Thyroid gland (tissue), 4 donors: ENCODE results near the gene SHISA9. TPM values are rescaled to one million over a fixed set of nuclear protein-coding genes. Genes with fewer than 3 reads are reported as not detected.

Experiments
- DNase-seq, 2 donors: peaks; one replicate each; pipeline ENCODE4 v3.0.0-alpha.2; 2019
- H3K27ac ChIP-seq, 3 donors: fragments of 200-600 bp; sonication (generic); 1 replicate in 2 of 3; 2 replicates in 1 of 3; pipeline ENCODE4 v1.5.1; 2016 to 2019; ENCODE audit warnings: mild to moderate bottlenecking in 1 of 3, moderate library complexity in 1 of 3
- H3K27me3 ChIP-seq: fragments of 200-600 bp; sonication (generic); one replicate; pipeline ENCODE4 v1.5.1; 2019
- H3K36me3 ChIP-seq, 2 donors: fragments of 200-600 bp; sonication (generic); one replicate each; pipeline ENCODE4 v1.5.1; 2016 to 2019
- H3K4me1 ChIP-seq, 2 donors: fragments of 200-600 bp; sonication (generic); one replicate each; pipeline ENCODE4 v1.5.1; 2017 to 2019
- H3K4me3 ChIP-seq, 3 donors: fragments of 200-600 bp; sonication (generic); replicated peaks in 1 of 3; 1 replicate in 2 of 3; 2 replicates in 1 of 3; pipeline ENCODE4 v1.5.1; 2016; ENCODE audit warnings: mild to moderate bottlenecking in 1 of 3
- H3K9me3 ChIP-seq: fragments of 200-600 bp; sonication (generic); one replicate; pipeline ENCODE4 v1.5.1; 2017
- CTCF ChIP-seq, 6 experiments: fragments of 200-600 bp in 3 of 6; fragments of 450-650 bp in 3 of 6; sonication (generic) in 3 of 6; IDR thresholded peaks; one replicate each; pipeline ENCODE4 v1.5.1; 2016 to 2019; ENCODE audit warnings: antibody characterized with exemption in 6 of 6, mild to moderate bottlenecking in 2 of 6, inconsistent platforms in 1 of 6, moderate library complexity in 1 of 6
- POLR2A ChIP-seq, 2 donors: fragments of 450-650 bp; IDR thresholded peaks; one replicate each; pipeline ENCODE4 v1.6.1; 2017; ENCODE audit warnings: antibody characterized with exemption in 2 of 2, mild to moderate bottlenecking in 2 of 2, moderate library complexity in 1 of 2
- WGBS, 2 donors: methylation state at CpG; one replicate each; pipeline ENCODE4 v1.1.5; 2017; 5-methylcytosine and 5-hydroxymethylcytosine counted together
- intact Hi-C: fragments of 100-400 bp; cut with DNase I; formaldehyde crosslinking; loops from one replicate; pipeline ENCODE4 v1.15.1; 2023
- total RNA-seq, 4 donors: library from RNA; depleted of rRNA; stranded (reverse); fragments of >200 nt; gene quantifications; one replicate each; pipeline ENCODE4 v1.2.3, GENCODE V29; 2016

The SHISA9 gene
- total RNA-seq, 4 donors from 2014 or later = 0.11 to 0.34 (median 0.28) TPM

DNA sequence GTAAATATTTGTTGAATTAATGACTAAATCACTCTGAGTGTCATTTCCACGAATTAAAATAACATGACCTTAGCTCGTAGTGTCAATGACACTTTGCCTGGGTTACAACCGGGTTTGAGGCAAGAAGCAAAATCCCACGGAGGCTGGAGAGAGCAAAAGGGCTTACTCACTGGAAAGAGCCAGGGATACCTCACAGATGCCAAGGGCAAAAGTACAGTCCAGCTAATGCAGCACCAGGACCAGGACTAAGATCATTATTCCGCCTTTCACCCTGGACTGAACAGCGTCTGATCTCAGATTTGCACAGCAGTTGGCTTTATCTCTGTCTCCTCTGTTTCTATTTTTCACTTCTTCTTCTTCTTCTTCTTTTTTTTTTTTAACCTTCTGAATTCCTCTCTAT lies 175.5 kb downstream of the SHISA9 start:
- intact Hi-C loops = no loop called here

GRCh38 chr16:13077816-13078215 lies 176.4 kb downstream of the SHISA9 start:
- Histone ChIP-seq H3K36me3 (no peaks in the 10 kb centered on the region), H3K27me3 (no peaks in the 10 kb centered on the region), H3K4me1 (no peaks in the 10 kb centered on the region), H3K4me3 (no peak overlapping the region), H3K27ac (no peak overlapping the region), H3K9me3 (no peaks in the 10 kb centered on the region)
- TF ChIP-seq POLR2A (IDR thresholded peaks at IDR 0.05) (no peak), CTCF (IDR thresholded peaks at IDR 0.05) (no peak)
- 77 to 86% methylated on average over 1 of the region's 1 CpG for WGBS, 2 donors
- intact Hi-C loops = no loop called here
- no peak for DNase-seq

More for the DNA sequence above, 175.5 kb downstream of the SHISA9 start:
- no peak for TF ChIP-seq POLR2A (IDR thresholded peaks at IDR 0.05)
- TF ChIP-seq CTCF (IDR thresholded peaks at IDR 0.05) = no peak
- no peak overlapping the region for H3K4me3 ChIP-seq
- DNase-seq = no peak
- no peaks in the 10 kb centered on the region for H3K27me3 ChIP-seq
- H3K4me1 ChIP-seq = no peaks in the 10 kb centered on the region
- H3K9me3 ChIP-seq = no peaks in the 10 kb centered on the region
- 64 to 69% methylated on average over 6 of the region's 6 CpGs for WGBS, 2 donors
- H3K36me3 ChIP-seq = no peaks in the 10 kb centered on the region
- H3K27ac ChIP-seq = no peak overlapping the region

GRCh38 chr16:13080531-13080930 lies 179.1 kb downstream of the SHISA9 start:
- Histone ChIP-seq H3K27me3 (no peaks in the 10 kb centered on the region), H3K27ac (no peak overlapping the region), H3K4me1 (no peaks in the 10 kb centered on the region), H3K4me3 (no peak overlapping the region), H3K9me3 (no peaks in the 10 kb centered on the region), H3K36me3 (no peaks in the 10 kb centered on the region)
- TF ChIP-seq CTCF (IDR thresholded peaks at IDR 0.05) (no peak), POLR2A (IDR thresholded peaks at IDR 0.05) (no peak)
- intact Hi-C loops = no loop called here
- no peak for DNase-seq
- 91 to 92% methylated on average over 3 of the region's 3 CpGs for WGBS, 2 donors

DNA sequence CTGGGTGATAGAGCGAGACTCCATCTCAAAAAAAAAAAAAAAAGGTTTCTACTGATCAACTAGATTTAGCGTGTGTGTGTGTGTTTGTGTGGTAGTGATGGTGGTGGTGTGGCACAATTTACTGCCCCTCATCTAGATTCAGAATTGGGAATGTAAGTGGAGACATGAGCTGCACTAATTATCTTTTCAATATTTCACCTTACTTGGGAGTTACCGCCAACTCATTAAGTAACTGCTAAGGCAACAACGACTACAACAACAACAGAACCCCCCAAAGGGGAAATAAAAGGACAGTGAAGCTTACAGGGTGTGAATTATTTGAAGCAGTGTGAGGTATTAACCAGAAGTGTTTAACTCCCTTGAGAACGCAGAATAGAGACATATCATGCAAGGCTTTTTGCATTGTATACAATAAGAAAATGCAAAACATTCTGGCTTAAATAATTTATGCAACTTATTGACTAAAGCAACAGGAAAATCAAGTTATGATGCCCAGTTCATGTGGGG lies 180.5 kb downstream of the SHISA9 start:
- no peak overlapping the region for H3K4me3 ChIP-seq
- H3K9me3 ChIP-seq = no peaks in the 10 kb centered on the region
- no peaks in the 10 kb centered on the region for H3K36me3 ChIP-seq
- no peaks in the 10 kb centered on the region for H3K27me3 ChIP-seq
- no peaks in the 10 kb centered on the region for H3K4me1 ChIP-seq
- no peak for TF ChIP-seq POLR2A (IDR thresholded peaks at IDR 0.05)
- no peak overlapping the region for H3K27ac ChIP-seq
- WGBS, 2 donors = 84% methylated on average over 5 of the region's 5 CpGs
- intact Hi-C loops = no loop called here
- DNase-seq = no peak

DNA sequence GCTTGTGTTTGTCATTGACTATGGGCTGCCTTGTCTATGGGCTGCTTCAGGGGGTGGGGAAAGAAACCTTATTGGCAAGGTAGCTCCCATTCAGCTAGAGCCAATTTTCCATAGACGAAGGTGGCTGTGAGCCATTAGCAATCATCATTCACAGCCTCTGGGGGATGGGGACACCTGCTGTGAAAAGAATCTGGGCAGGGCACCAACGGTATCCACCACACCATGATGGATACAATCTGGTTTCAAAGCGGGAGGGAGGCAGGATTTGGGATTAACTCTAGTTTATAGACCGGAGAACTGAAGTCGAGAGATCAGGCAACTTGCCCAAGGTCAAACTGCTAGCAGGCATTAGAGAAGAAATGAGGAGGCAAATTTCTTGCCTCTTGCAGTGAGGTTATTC lies 182.3 kb downstream of the SHISA9 start:
- Histone ChIP-seq H3K9me3 (no peaks in the 10 kb centered on the region), H3K27ac (no peak overlapping the region), H3K27me3 (no peaks in the 10 kb centered on the region), H3K4me1 (no peaks in the 10 kb centered on the region), H3K4me3 (no peak overlapping the region), H3K36me3 (no peaks in the 10 kb centered on the region)
- WGBS, 2 donors = 61 to 65% methylated on average over 5 of the region's 5 CpGs
- no peak for DNase-seq
- intact Hi-C loops = no loop called here
- TF ChIP-seq CTCF (IDR thresholded peaks at IDR 0.05) (no peak), POLR2A (IDR thresholded peaks at IDR 0.05) (no peak)

DNA sequence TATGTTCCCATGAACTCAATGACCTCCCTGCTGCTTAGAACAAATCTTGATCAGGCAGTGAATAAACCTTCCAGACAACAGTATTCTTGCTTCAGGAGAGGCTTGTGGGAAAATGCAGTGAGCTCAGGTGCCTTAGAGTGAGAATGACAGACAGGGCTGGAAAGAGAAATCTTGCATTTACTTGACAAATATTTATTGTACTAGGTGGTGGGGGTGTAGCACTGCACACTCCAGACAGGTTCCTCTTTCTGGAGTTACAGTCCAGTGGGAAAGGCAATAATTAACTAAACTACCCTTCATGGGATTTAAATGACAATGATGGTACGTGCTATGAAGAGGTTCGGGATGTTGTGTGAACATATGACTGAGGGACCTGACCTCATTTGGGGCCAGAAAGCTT lies 182.9 kb downstream of the SHISA9 start:
- 65 to 70% methylated on average over 2 of the region's 2 CpGs for WGBS, 2 donors
- TF ChIP-seq CTCF (IDR thresholded peaks at IDR 0.05) (no peak), POLR2A (IDR thresholded peaks at IDR 0.05) (no peak)
- Histone ChIP-seq H3K9me3 (no peaks in the 10 kb centered on the region), H3K4me1 (no peaks in the 10 kb centered on the region), H3K27ac (no peak overlapping the region), H3K36me3 (no peaks in the 10 kb centered on the region), H3K4me3 (no peak overlapping the region), H3K27me3 (no peaks in the 10 kb centered on the region)
- DNase-seq = no peak
- intact Hi-C loops = no loop called here
